HepG2 (cell line): Measurements from ENCODE around the gene UQCR11. TPM values are rescaled to one million over a fixed set of nuclear protein-coding genes. Genes with fewer than 3 reads are reported as not detected.
A peak's percentile ranks its signal among the peaks of the same experiment; 100 is the strongest.

ENCODE experiments used
- CCAR2 ChIP-seq: fragments of 200-400 bp; formaldehyde crosslinking; optimal IDR thresholded peaks from 2 replicates; pipeline ENCODE3; 2018; ENCODE audit warnings: low read depth, mild to moderate bottlenecking, low read length, moderate library complexity
- GATAD2A ChIP-seq: IDR thresholded peaks from 2 replicates; pipeline ENCODE4 v1.6.1; 2016
- GTF3A ChIP-seq: sonication (generic); formaldehyde crosslinking; conservative IDR thresholded peaks from 2 replicates; pipeline ENCODE4 v1.4.0; 2020; ENCODE audit warnings: mild to moderate bottlenecking, missing genetic modification reagents
- KAT2B ChIP-seq: fragments of 150-350 bp; IDR thresholded peaks from 2 replicates; pipeline ENCODE4 v1.6.1; 2014; ENCODE audit warnings: low read depth, low read length, borderline replicate concordance
- NFE2 ChIP-seq: sonication (generic); formaldehyde crosslinking; IDR thresholded peaks from 2 replicates; pipeline ENCODE4 v1.4.0; 2020; ENCODE audit warnings: missing genetic modification reagents
- NFKB2 ChIP-seq: sonication (generic); formaldehyde crosslinking; IDR thresholded peaks from 2 replicates; pipeline ENCODE4 v1.4.0; 2020; ENCODE audit warnings: missing genetic modification reagents, borderline replicate concordance
- PAWR ChIP-seq: sonication (generic); formaldehyde crosslinking; IDR thresholded peaks from 2 replicates; pipeline ENCODE4 v1.4.0; 2020; ENCODE audit warnings: missing genetic modification reagents, mild to moderate bottlenecking, borderline replicate concordance
- SIX4 ChIP-seq: sonication (generic); formaldehyde crosslinking; IDR thresholded peaks from 2 replicates; pipeline ENCODE4 v1.4.0; 2020; ENCODE audit warnings: missing genetic modification reagents
- TEAD3 ChIP-seq: optimal IDR thresholded peaks from 2 replicates; pipeline ENCODE3; 2016; ENCODE audit warnings: borderline replicate concordance
- ZBTB38 ChIP-seq: sonication (generic); formaldehyde crosslinking; IDR thresholded peaks from 2 replicates; pipeline ENCODE4 v1.5.1; 2020; ENCODE audit warnings: mild to moderate bottlenecking, missing genetic modification reagents
- ZNF138 ChIP-seq: sonication (generic); formaldehyde crosslinking; IDR thresholded peaks from 2 replicates; pipeline ENCODE4 v1.5.0; 2020; ENCODE audit warnings: mild to moderate bottlenecking, low read depth, missing genetic modification reagents
- polyA plus RNA-seq, 8 experiments: library from polyadenylated mRNA; depleted of rRNA in 3 of 8; stranded (reverse) in 7 of 8; unstranded in 1 of 8; fragments of >200 nt; fragmentation: Illumina TruSeq in 4 of 8; extraction: Trizol in 4 of 8; gene quantifications; 2 replicates each; pipeline versions ENCODE4 v1.2.1 to v1.2.3, GENCODE V29; 2011 to 2016; ENCODE audit warnings: low read depth in 4 of 8, missing spikeins in 1 of 8, mixed read lengths in 1 of 8; ENCODE audit not compliant: insufficient read depth in 1 of 8
- total RNA-seq, 5 experiments: library from RNA; depleted of rRNA; stranded (reverse); fragments of >200 nt; fragmentation: Illumina TruSeq; extraction: Trizol; gene quantifications; 2 replicates each; pipeline ENCODE4 v1.2.3, GENCODE V29; 2016; ENCODE audit warnings: low read depth in 1 of 5
- TF ChIP-seq, protein P1 (sequence below): sonication (generic); formaldehyde crosslinking; IDR thresholded peaks from 2 replicates; pipeline ENCODE4 v1.4.0; 2020; ENCODE audit warnings: missing genetic modification reagents
- TF ChIP-seq, protein P2 (sequence below): sonication (generic); formaldehyde crosslinking; IDR thresholded peaks from 2 replicates; pipeline ENCODE4 v1.4.0; 2020; ENCODE audit warnings: missing genetic modification reagents, mild to moderate bottlenecking, borderline replicate concordance
- TF ChIP-seq, protein P3 (sequence below): sonication (generic); formaldehyde crosslinking; IDR thresholded peaks from one replicate; pipeline ENCODE4 v1.5.1; 2020; ENCODE audit warnings: mild to moderate bottlenecking, missing genetic modification reagents; ENCODE audit errors: not compliant biosample characterization
- TF ChIP-seq, protein P4 (sequence below): sonication (generic); formaldehyde crosslinking; IDR thresholded peaks from 2 replicates; pipeline ENCODE4 v1.4.0; 2020; ENCODE audit warnings: mild to moderate bottlenecking, missing genetic modification reagents

The UQCR11 gene
- total and polyA plus RNA-seq, 2 of the 13 experiments (the other 11 are each of a cell fraction or from before 2014, with no cell fraction given): 125 to 214 TPM

DNA sequence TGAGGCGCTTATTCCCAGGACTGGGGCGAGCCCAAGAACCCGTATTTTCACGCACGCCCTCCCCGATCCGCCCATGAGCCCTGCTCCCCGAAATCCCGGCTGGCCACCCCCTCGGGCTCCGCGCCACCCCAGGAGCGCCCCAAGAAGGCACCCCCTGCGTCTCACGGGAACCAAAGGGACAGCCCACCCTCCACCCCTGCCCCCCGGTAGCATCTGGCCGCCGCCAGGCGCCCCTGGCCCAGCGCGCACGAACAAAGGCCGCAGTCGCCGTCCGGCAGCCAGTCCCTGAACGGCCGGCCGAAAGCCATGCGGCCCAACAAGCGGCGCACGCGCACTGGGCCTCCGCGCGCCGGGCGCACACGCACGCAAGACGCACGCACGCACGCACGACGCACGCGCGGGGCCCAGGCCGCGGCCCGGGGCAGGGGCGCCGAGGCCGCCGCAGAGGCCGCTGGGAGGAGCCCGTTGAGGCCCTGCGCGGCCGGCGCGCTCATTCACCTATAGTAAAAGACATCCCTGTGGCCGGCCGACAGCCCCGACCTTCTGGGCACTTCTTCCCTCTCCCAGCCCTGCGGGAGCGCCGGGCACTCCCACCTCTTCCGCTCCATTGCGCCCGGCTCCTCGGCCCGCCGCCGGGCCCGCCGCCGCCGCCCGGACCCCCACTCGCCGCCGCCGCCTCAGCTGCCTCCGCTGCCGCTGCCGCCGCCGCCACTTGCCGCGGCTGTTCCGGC is 13.1 kb downstream of the UQCR11 start (continued):
- TF ChIP-seq, protein P1, sequence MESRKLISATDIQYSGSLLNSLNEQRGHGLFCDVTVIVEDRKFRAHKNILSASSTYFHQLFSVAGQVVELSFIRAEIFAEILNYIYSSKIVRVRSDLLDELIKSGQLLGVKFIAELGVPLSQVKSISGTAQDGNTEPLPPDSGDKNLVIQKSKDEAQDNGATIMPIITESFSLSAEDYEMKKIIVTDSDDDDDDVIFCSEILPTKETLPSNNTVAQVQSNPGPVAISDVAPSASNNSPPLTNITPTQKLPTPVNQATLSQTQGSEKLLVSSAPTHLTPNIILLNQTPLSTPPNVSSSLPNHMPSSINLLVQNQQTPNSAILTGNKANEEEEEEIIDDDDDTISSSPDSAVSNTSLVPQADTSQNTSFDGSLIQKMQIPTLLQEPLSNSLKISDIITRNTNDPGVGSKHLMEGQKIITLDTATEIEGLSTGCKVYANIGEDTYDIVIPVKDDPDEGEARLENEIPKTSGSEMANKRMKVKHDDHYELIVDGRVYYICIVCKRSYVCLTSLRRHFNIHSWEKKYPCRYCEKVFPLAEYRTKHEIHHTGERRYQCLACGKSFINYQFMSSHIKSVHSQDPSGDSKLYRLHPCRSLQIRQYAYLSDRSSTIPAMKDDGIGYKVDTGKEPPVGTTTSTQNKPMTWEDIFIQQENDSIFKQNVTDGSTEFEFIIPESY (CRISPR knock-in tag): no peak
- TF ChIP-seq, protein P2, sequence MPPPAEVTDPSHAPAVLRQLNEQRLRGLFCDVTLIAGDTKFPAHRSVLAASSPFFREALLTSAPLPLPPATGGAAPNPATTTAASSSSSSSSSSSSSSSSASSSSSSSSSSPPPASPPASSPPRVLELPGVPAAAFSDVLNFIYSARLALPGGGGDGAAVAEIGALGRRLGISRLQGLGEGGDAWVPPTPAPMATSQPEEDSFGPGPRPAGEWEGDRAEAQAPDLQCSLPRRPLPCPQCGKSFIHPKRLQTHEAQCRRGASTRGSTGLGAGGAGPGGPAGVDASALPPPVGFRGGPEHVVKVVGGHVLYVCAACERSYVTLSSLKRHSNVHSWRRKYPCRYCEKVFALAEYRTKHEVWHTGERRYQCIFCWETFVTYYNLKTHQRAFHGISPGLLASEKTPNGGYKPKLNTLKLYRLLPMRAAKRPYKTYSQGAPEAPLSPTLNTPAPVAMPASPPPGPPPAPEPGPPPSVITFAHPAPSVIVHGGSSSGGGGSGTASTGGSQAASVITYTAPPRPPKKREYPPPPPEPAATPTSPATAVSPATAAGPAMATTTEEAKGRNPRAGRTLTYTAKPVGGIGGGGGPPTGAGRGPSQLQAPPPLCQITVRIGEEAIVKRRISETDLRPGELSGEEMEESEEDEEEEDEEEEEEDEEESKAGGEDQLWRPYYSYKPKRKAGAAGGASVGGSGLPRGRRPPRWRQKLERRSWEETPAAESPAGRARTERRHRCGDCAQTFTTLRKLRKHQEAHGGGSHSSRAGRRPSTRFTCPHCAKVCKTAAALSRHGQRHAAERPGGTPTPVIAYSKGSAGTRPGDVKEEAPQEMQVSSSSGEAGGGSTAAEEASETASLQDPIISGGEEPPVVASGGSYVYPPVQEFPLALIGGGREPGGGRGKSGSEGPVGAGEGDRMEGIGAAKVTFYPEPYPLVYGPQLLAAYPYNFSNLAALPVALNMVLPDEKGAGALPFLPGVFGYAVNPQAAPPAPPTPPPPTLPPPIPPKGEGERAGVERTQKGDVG (CRISPR knock-in tag): no peak
- TF ChIP-seq SIX4 (CRISPR knock-in tag): no peak
- peak; percentile 90; the same call in 1 of the 2 replicates for TF ChIP-seq ZNF138 (CRISPR knock-in tag)
- TF ChIP-seq GTF3A (CRISPR knock-in tag): no peak
- TF ChIP-seq, protein P3, sequence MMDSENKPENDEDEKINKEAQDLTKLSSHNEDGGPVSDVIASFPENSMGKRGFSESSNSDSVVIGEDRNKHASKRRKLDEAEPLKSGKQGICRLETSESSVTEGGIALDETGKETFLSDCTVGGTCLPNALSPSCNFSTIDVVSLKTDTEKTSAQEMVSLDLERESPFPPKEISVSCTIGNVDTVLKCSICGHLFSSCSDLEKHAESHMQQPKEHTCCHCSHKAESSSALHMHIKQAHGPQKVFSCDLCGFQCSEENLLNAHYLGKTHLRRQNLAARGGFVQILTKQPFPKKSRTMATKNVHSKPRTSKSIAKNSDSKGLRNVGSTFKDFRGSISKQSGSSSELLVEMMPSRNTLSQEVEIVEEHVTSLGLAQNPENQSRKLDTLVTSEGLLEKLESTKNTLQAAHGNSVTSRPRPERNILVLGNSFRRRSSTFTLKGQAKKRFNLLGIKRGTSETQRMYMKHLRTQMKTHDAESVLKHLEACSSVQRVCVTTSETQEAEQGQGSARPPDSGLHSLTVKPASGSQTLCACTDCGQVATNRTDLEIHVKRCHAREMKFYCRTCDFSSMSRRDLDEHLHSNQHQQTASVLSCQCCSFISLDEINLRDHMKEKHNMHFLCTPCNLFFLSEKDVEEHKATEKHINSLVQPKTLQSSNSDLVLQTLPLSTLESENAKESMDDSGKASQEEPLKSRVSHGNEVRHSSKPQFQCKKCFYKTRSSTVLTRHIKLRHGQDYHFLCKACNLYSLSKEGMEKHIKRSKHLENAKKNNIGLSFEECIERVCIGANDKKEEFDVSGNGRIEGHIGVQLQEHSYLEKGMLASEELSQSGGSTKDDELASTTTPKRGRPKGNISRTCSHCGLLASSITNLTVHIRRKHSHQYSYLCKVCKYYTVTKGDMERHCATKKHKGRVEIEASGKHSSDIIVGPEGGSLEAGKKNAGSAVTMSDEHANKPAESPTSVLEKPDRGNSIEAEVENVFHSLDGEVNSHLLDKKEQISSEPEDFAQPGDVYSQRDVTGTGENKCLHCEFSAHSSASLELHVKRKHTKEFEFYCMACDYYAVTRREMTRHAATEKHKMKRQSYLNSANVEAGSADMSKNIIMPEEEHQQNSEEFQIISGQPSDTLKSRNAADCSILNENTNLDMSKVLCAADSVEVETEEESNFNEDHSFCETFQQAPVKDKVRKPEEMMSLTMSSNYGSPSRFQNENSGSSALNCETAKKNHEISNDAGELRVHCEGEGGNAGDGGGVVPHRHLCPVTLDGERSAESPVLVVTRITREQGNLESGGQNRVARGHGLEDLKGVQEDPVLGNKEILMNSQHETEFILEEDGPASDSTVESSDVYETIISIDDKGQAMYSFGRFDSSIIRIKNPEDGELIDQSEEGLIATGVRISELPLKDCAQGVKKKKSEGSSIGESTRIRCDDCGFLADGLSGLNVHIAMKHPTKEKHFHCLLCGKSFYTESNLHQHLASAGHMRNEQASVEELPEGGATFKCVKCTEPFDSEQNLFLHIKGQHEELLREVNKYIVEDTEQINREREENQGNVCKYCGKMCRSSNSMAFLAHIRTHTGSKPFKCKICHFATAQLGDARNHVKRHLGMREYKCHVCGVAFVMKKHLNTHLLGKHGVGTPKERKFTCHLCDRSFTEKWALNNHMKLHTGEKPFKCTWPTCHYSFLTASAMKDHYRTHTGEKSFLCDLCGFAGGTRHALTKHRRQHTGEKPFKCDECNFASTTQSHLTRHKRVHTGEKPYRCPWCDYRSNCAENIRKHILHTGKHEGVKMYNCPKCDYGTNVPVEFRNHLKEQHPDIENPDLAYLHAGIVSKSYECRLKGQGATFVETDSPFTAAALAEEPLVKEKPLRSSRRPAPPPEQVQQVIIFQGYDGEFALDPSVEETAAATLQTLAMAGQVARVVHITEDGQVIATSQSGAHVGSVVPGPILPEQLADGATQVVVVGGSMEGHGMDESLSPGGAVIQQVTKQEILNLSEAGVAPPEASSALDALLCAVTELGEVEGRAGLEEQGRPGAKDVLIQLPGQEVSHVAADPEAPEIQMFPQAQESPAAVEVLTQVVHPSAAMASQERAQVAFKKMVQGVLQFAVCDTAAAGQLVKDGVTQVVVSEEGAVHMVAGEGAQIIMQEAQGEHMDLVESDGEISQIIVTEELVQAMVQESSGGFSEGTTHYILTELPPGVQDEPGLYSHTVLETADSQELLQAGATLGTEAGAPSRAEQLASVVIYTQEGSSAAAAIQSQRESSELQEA: peak; percentile 41
- no peak; the same call in 1 of the 2 replicates for TF ChIP-seq NFKB2 (CRISPR knock-in tag)
- TF ChIP-seq NFE2 (CRISPR knock-in tag): no peak
- TF ChIP-seq ZBTB38 (CRISPR knock-in tag): 0 out of 2 replicates have a peak, but pooled peaks have one; percentile 29
- no peak for TF ChIP-seq KAT2B
- no peak for TF ChIP-seq TEAD3 (CRISPR knock-in tag)
- no peak for TF ChIP-seq CCAR2
- TF ChIP-seq GATAD2A (CRISPR knock-in tag): no peak
- TF ChIP-seq PAWR (CRISPR knock-in tag): 0 out of 2 replicates have a peak, but pooled peaks have one; percentile 80
- TF ChIP-seq, protein P4, sequence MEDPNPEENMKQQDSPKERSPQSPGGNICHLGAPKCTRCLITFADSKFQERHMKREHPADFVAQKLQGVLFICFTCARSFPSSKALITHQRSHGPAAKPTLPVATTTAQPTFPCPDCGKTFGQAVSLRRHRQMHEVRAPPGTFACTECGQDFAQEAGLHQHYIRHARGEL: no peak
